GM12878 (cell line): ENCODE results near the gene TTLL11. TPM values are rescaled to one million over a fixed set of nuclear protein-coding genes. Genes with fewer than 3 reads are reported as not detected.

Experiments used
- ATAC-seq: fragments of 200-7000 bp; cut with Tn5 transposase; 3 replicates; pipeline ENCODE4 v1.9.1; 2020; ENCODE audit warnings: mild to moderate bottlenecking, moderate library complexity
- BruUV-seq: library from RNA; stranded (reverse); fragments of 400-500 nt; replicated peaks from 2 replicates; lab custom pipeline; 2021; lab: Mats Ljungman, UMichigan
- CTCF ChIA-PET: fragments of 300-600 bp; sonication (Branson Sonifier 250); formaldehyde crosslinking; extraction: SDS; loops from one replicate; lab custom pipeline; 2021; ENCODE audit warnings: inconsistent platforms; lab: Yijun Ruan, JAX
- POLR2A ChIA-PET: fragments of 350-600 bp; formaldehyde crosslinking; extraction: SDS; loops from one replicate; lab custom pipeline; 2021; ENCODE audit warnings: inconsistent platforms; lab: Charles Lee
- RAD21 ChIA-PET: fragments of 300-600 bp; sonication (Branson Sonifier 250); formaldehyde crosslinking; loops from one replicate; lab custom pipeline; 2023; ENCODE audit warnings: antibody characterized with exemption; ENCODE audit not compliant: unreplicated experiment; lab: Charles Lee
- SMC1A ChIA-PET: fragments of 300-600 bp; sonication (Branson Sonifier 250); formaldehyde crosslinking; loops from one replicate; lab custom pipeline; 2023; ENCODE audit not compliant: unreplicated experiment, uncharacterized antibody; lab: Charles Lee
- DNase-seq: peaks from one replicate; pipeline ENCODE4 v3.0.0-alpha.2; 2011; ENCODE audit warnings: low read depth, low spot score
- FAIRE-seq: peaks from 3 replicates; lab custom pipeline; 2011; peaks lifted over from hg19 to GRCh38; lab: Jason Lieb, UNC
- H2AFZ ChIP-seq: 2 replicates; pipeline ENCODE4 v1.6.0; 2011; ENCODE audit warnings: low read depth, low read length, control low read depth; ENCODE audit not compliant: control insufficient read depth
- H3K27ac ChIP-seq: 2 replicates; pipeline ENCODE4 v1.5.1; 2011; ENCODE audit warnings: control low read depth; ENCODE audit not compliant: control insufficient read depth, insufficient read depth
- H3K27me3 ChIP-seq, 2 experiments: replicated peaks in 1 of 2; 2 replicates each; pipeline versions ENCODE4 v1.6.0 to v1.6.1; 2011; ENCODE audit warnings: low read length in 1 of 2; ENCODE audit not compliant: control insufficient read depth in 2 of 2, insufficient read depth in 2 of 2
- H3K36me3 ChIP-seq, 2 experiments: 2 replicates each; pipeline ENCODE4 v1.5.1; 2011; ENCODE audit warnings: low read length in 1 of 2; ENCODE audit not compliant: control insufficient read depth in 2 of 2, insufficient read depth in 2 of 2
- H3K4me1 ChIP-seq: 2 replicates; pipeline ENCODE4 v1.6.1; 2011; ENCODE audit warnings: mild to moderate bottlenecking, low read length, moderate library complexity, mixed read lengths; ENCODE audit not compliant: control insufficient read depth, insufficient read depth
- H3K4me2 ChIP-seq: 2 replicates; pipeline ENCODE4 v1.6.0; 2011; ENCODE audit warnings: control low read depth; ENCODE audit not compliant: control insufficient read depth, insufficient read depth
- H3K4me3 ChIP-seq: fragments of 200-600 bp; sonication (generic); 2 replicates; pipeline ENCODE4 v1.5.1; 2016
- H3K79me2 ChIP-seq: 2 replicates; pipeline ENCODE4 v1.6.0; 2011; ENCODE audit warnings: low read length; ENCODE audit not compliant: control insufficient read depth, insufficient read depth
- H3K9ac ChIP-seq: 2 replicates; pipeline ENCODE4 v1.8.0; 2011; ENCODE audit warnings: low read length, control low read depth, mixed read lengths; ENCODE audit not compliant: control insufficient read depth, insufficient read depth
- H3K9me3 ChIP-seq: replicated peaks from 3 replicates; pipeline ENCODE4 v1.5.1; 2011; ENCODE audit warnings: mild to moderate bottlenecking, low read length; ENCODE audit not compliant: control insufficient read depth, insufficient read depth
- H4K20me1 ChIP-seq: 2 replicates; pipeline ENCODE4 v1.6.0; 2011; ENCODE audit not compliant: control insufficient read depth, insufficient read depth
- ASH2L ChIP-seq: fragments of 300-600, 200-600 bp; sonication (generic); IDR thresholded peaks from 2 replicates; pipeline ENCODE4 v1.6.1; 2017; ENCODE audit warnings: low read depth, mild to moderate bottlenecking, borderline replicate concordance
- ATF3 ChIP-seq: IDR thresholded peaks from 2 replicates; pipeline ENCODE4 v1.6.1; 2011; ENCODE audit warnings: low read depth, mild to moderate bottlenecking, low read length, moderate library complexity, borderline replicate concordance; ENCODE audit errors: extremely low read depth
- CBFB ChIP-seq: IDR thresholded peaks from 2 replicates; pipeline ENCODE4 v1.6.1; 2016; ENCODE audit warnings: antibody characterized with exemption, low read depth
- E4F1 ChIP-seq: fragments of 450-650 bp; IDR thresholded peaks from 2 replicates; pipeline ENCODE4 v1.6.1; 2018; ENCODE audit warnings: borderline replicate concordance, mild to moderate bottlenecking; ENCODE audit not compliant: partially characterized antibody
- ETV6 ChIP-seq, 2 experiments: fragments of 450-650 bp in 1 of 2; IDR thresholded peaks in 1 of 2; conservative IDR thresholded peaks in 1 of 2; 2 replicates each; pipeline ENCODE4 v1.6.1; 2014; ENCODE audit warnings: antibody characterized with exemption in 1 of 2, borderline replicate concordance in 1 of 2, low read depth in 1 of 2, mild to moderate bottlenecking in 1 of 2, moderate library complexity in 1 of 2
- EZH2 ChIP-seq: IDR thresholded peaks from 2 replicates; pipeline ENCODE4 v1.6.1; 2012; ENCODE audit warnings: low read depth, mild to moderate bottlenecking, control low read depth, inconsistent platforms, low read length, borderline replicate concordance; ENCODE audit not compliant: control insufficient read depth
- HDGF ChIP-seq: fragments of 450-650 bp; IDR thresholded peaks from 2 replicates; pipeline ENCODE4 v1.6.1; 2016; ENCODE audit warnings: antibody characterized with exemption
- IRF5 ChIP-seq: fragments of 450-650 bp; IDR thresholded peaks from 2 replicates; pipeline ENCODE4 v1.6.1; 2017; ENCODE audit warnings: borderline replicate concordance
- MEF2A ChIP-seq: IDR thresholded peaks from 2 replicates; pipeline ENCODE4 v1.6.1; 2011; ENCODE audit warnings: low read depth, mild to moderate bottlenecking, low read length, moderate library complexity; ENCODE audit not compliant: insufficient read depth
- MEF2B ChIP-seq: fragments of 450-650 bp; IDR thresholded peaks from 2 replicates; pipeline ENCODE4 v1.6.1; 2018; ENCODE audit warnings: mild to moderate bottlenecking, moderate library complexity; ENCODE audit not compliant: partially characterized antibody, poor library complexity, severe bottlenecking
- PKNOX1 ChIP-seq: fragments of 450-650 bp; IDR thresholded peaks from 2 replicates; pipeline ENCODE4 v1.6.1; 2016; ENCODE audit warnings: mild to moderate bottlenecking
- POLR2A ChIP-seq: IDR thresholded peaks from 2 replicates; pipeline ENCODE4 v1.6.1; 2011; ENCODE audit warnings: low read depth, mild to moderate bottlenecking, low read length
- RELB ChIP-seq: fragments of 450-650 bp; IDR thresholded peaks from 2 replicates; pipeline ENCODE4 v1.6.1; 2017; ENCODE audit warnings: low read depth, mild to moderate bottlenecking, moderate library complexity
- SREBF1 ChIP-seq: IDR thresholded peaks from 2 replicates; pipeline ENCODE4 v1.6.1; 2012; ENCODE audit warnings: mild to moderate bottlenecking, low read length
- TARDBP ChIP-seq: IDR thresholded peaks from 2 replicates; pipeline ENCODE4 v1.6.1; 2016; ENCODE audit warnings: borderline replicate concordance
- ZNF24 ChIP-seq: fragments of 450-650 bp; IDR thresholded peaks from 2 replicates; pipeline ENCODE4 v1.6.1; 2017; ENCODE audit warnings: antibody characterized with exemption, mild to moderate bottlenecking
- ZNF274 ChIP-seq: IDR thresholded peaks from one replicate; pipeline ENCODE4 v1.8.0; 2011; ENCODE audit not compliant: insufficient read length, insufficient read depth
- WGBS: methylation state at CpG from one replicate; pipeline ENCODE4 v1.1.6; 2016; ENCODE audit warnings: low lambda C conversion rate; ENCODE audit not compliant: insufficient replicate concordance, insufficient coverage; ENCODE audit errors: missing lambda C conversion rate; 5-methylcytosine and 5-hydroxymethylcytosine counted together
- in situ Hi-C: fragments of 300-500 bp; cut with MboI; formaldehyde crosslinking; loops from 9 replicates; pipeline ENCODE4 v1.14.3; 2018; ENCODE audit warnings: mixed read lengths
- intact Hi-C: fragments of 100-400 bp; cut with micrococcal nuclease; formaldehyde crosslinking; loops from one replicate; pipeline ENCODE4 v1.14.2; 2022; ENCODE audit not compliant: unreplicated experiment
- polyA plus RNA-seq, 11 experiments: library from polyadenylated mRNA; depleted of rRNA in 4 of 11; unstranded in 6 of 11; stranded (reverse) in 5 of 11; fragments of >200 nt; fragmentation: Nextera tagmentation in 4 of 11; fragmentation: Illumina TruSeq in 1 of 11; extraction: Ambion mirVana in 4 of 11; extraction: Trizol in 1 of 11; gene quantifications; 1 replicate in 1 of 11; 2 replicates in 10 of 11; pipeline versions ENCODE4 v1.2.1 to v1.2.3, GENCODE V29; 2011 to 2016; ENCODE audit warnings: inconsistent platforms in 2 of 11, missing spikeins in 2 of 11, low read depth in 1 of 11
- total RNA-seq, 4 experiments: library from RNA; depleted of rRNA in 3 of 4; stranded (reverse); fragments of >200 nt in 3 of 4; fragmentation: Illumina TruSeq in 1 of 4; extraction: Trizol in 1 of 4; gene quantifications; 2 replicates each; pipeline versions ENCODE4 v1.2.1 to v1.2.3, GENCODE V29; 2013 to 2021

Gene TTLL11
- total and polyA plus RNA-seq, 10 of the 15 experiments (the other 5 are each of a cell fraction or from before 2014, with no cell fraction given), result 1.2 to 3.7 (median 2.9) TPM

GRCh38 chr9:122065923-122066629, 27.0 kb downstream of the TTLL11 start:
- ChIA-PET CTCF (no interaction called here), RAD21 (no interaction called here), SMC1A (no interaction called here), POLR2A (no interaction called here)
- H4K20me1 ChIP-seq, result no peaks in the 10 kb centered on the region
- in situ Hi-C loops (no loop called here), intact Hi-C loops (no loop called here)
- 49% methylated on average over 2 of the region's 2 CpGs for WGBS
- no peaks in the 10 kb centered on the region for H3K9me3 ChIP-seq
- no peak overlapping the region for H3K27ac ChIP-seq
- H3K27me3 ChIP-seq, result no peaks in the 10 kb centered on the region
- H3K4me1 ChIP-seq, result no peaks in the 10 kb centered on the region
- no TSS peak for BruUV-seq
- no peak overlapping the region for H3K4me2 ChIP-seq
- no peak overlapping the region for H3K9ac ChIP-seq
- no peaks in the 10 kb centered on the region for H3K79me2 ChIP-seq
- no peak overlapping the region for H3K4me3 ChIP-seq
- no peak for ATAC-seq
- FAIRE-seq, result no peak
- no peak for TF ChIP-seq TARDBP
- TF ChIP-seq SREBF1, result no peak
- TF ChIP-seq MEF2A, result no peak
- TF ChIP-seq ZNF24, result no peak
- no peak for TF ChIP-seq ATF3
- no peak for TF ChIP-seq ZNF274
- TF ChIP-seq CBFB, result no peak
- TF ChIP-seq ASH2L, result no peak
- TF ChIP-seq PKNOX1, result no peak
- TF ChIP-seq EZH2, result no peak
- no peak for TF ChIP-seq MEF2B
- TF ChIP-seq ETV6 (conservative IDR thresholded peaks at IDR 0.05 in 1 of 2, IDR thresholded peaks at IDR 0.05 in 1 of 2; ENCODE audit: borderline replicate concordance in 1 of 2, low read depth in 1 of 2), result no peak
- no peak for TF ChIP-seq RELB
- TF ChIP-seq HDGF, result no peak
- TF ChIP-seq POLR2A, result no peak
- no peak for TF ChIP-seq E4F1
- no peak for TF ChIP-seq IRF5
- no peaks in the 10 kb centered on the region for H3K36me3 ChIP-seq
- no peak for DNase-seq
- no peak overlapping the region for H2AFZ ChIP-seq
